Liver (tissue), 9 donors: Measurements from ENCODE around the gene RNF181. TPM values are rescaled to one million over a fixed set of nuclear protein-coding genes. Genes with fewer than 3 reads are reported as not detected.

Experiments used
- DNase-seq: peaks from one replicate; pipeline ENCODE4 v3.0.0-alpha.2; 2017; ENCODE audit warnings: low spot score
- H3K27ac ChIP-seq, 2 donors: one replicate each; pipeline ENCODE4 v1.7.0; 2013; ENCODE audit warnings: inconsistent platforms in 2 of 2, low read length in 2 of 2, control low read depth in 1 of 2, low read depth in 1 of 2, mild to moderate bottlenecking in 1 of 2
- H3K27me3 ChIP-seq, 4 donors: one replicate each; pipeline versions ENCODE4 v1.6.1 to v1.7.0; 2013; ENCODE audit warnings: low read length in 3 of 4, inconsistent platforms in 1 of 4, mild to moderate bottlenecking in 1 of 4, moderate library complexity in 1 of 4; ENCODE audit not compliant: control insufficient read depth in 4 of 4, insufficient read depth in 4 of 4
- H3K36me3 ChIP-seq, 4 donors: one replicate each; pipeline versions ENCODE4 v1.6.1 to v1.7.0; 2013; ENCODE audit warnings: low read length in 3 of 4, mild to moderate bottlenecking in 3 of 4, low read depth in 1 of 4, moderate library complexity in 1 of 4; ENCODE audit not compliant: control insufficient read depth in 4 of 4, insufficient read depth in 3 of 4
- H3K4me1 ChIP-seq, 4 donors: one replicate each; pipeline versions ENCODE4 v1.6.1 to v1.7.0; 2013; ENCODE audit warnings: low read length in 3 of 4, mild to moderate bottlenecking in 3 of 4, moderate library complexity in 1 of 4; ENCODE audit not compliant: control insufficient read depth in 4 of 4, insufficient read depth in 4 of 4
- H3K4me3 ChIP-seq, 3 donors: one replicate each; pipeline versions ENCODE4 v1.6.1 to v1.7.0; 2013; ENCODE audit warnings: low read length in 3 of 3, control low read depth in 1 of 3, low read depth in 1 of 3, mild to moderate bottlenecking in 1 of 3
- H3K9ac ChIP-seq, 2 donors: one replicate each; pipeline ENCODE4 v1.7.0; 2013; ENCODE audit warnings: low read length in 2 of 2, mild to moderate bottlenecking in 2 of 2, moderate library complexity in 2 of 2, control low read depth in 1 of 2, low read depth in 1 of 2
- H3K9me3 ChIP-seq, 4 donors: one replicate each; pipeline versions ENCODE4 v1.6.1 to v1.7.0; 2013; ENCODE audit warnings: low read length in 3 of 4; ENCODE audit not compliant: control insufficient read depth in 4 of 4
- EGR1 ChIP-seq, 2 donors: IDR thresholded peaks; 2 replicates each; pipeline ENCODE4 v1.6.1; 2016 to 2018; ENCODE audit warnings: antibody characterized with exemption in 2 of 2, low read depth in 2 of 2
- FOXA2 ChIP-seq: IDR thresholded peaks from 2 replicates; pipeline ENCODE4 v1.6.1; 2016; ENCODE audit warnings: antibody characterized with exemption
- HNF4A ChIP-seq, 2 donors: conservative IDR thresholded peaks; 2 replicates each; pipeline ENCODE4 v1.6.1; 2016; ENCODE audit warnings: antibody characterized with exemption in 2 of 2, mild to moderate bottlenecking in 2 of 2
- MAX ChIP-seq: IDR thresholded peaks from 2 replicates; pipeline ENCODE4 v1.6.1; 2016; ENCODE audit warnings: antibody characterized with exemption
- NR2F2 ChIP-seq: IDR thresholded peaks from 2 replicates; pipeline ENCODE4 v1.6.1; 2016; ENCODE audit warnings: antibody characterized with exemption
- RAD21 ChIP-seq, 2 donors: IDR thresholded peaks; 2 replicates each; pipeline ENCODE4 v1.6.1; 2016; ENCODE audit warnings: antibody characterized with exemption in 2 of 2, mild to moderate bottlenecking in 2 of 2
- RXRA ChIP-seq, 2 donors: IDR thresholded peaks; 2 replicates each; pipeline ENCODE4 v1.6.1; 2017 to 2018; ENCODE audit warnings: antibody characterized with exemption in 2 of 2, mild to moderate bottlenecking in 1 of 2
- TAF1 ChIP-seq: conservative IDR thresholded peaks from 2 replicates; pipeline ENCODE4 v1.6.1; 2016; ENCODE audit warnings: antibody characterized with exemption, mild to moderate bottlenecking
- YY1 ChIP-seq: IDR thresholded peaks from 2 replicates; pipeline ENCODE4 v1.6.1; 2016; ENCODE audit warnings: antibody characterized with exemption, mild to moderate bottlenecking
- WGBS: extraction: QIAGEN DNeasy Blood & Tissue Kit; methylation state at CpG from one replicate; pipeline ENCODE4 v1.1.7; 2013; 5-methylcytosine and 5-hydroxymethylcytosine counted together
- polyA plus RNA-seq, 2 donors: library from polyadenylated mRNA; stranded (reverse) in 1 of 2; unstranded in 1 of 2; fragments of 200-250 nt in 1 of 2; fragments of >200 nt in 1 of 2; fragmentation: Nextera tagmentation in 1 of 2; extraction: Ambion mirVana in 1 of 2; gene quantifications; one replicate each; pipeline versions ENCODE4 v1.2.1 to v1.2.3, GENCODE V29; 2013 to 2015
- total RNA-seq, 2 donors: library from RNA; depleted of rRNA; stranded (reverse); fragments of >200 nt; gene quantifications; one replicate each; pipeline ENCODE4 v1.2.3, GENCODE V29; 2014
- donor health status: healthy.
- donor health status: healthy.
- donor health status: healthy.
- donor health status: healthy.
- donor health status: healthy.

The RNF181 gene
- total and polyA plus RNA-seq, 4 donors = 101 to 195 (median 114) TPM

- H3K27me3 ChIP-seq = no peaks in the 10 kb centered on the region
- peaks cover 0 to 5% (median 2%) of the 10 kb centered on the region in 4 donors for H3K36me3 ChIP-seq
- H3K9ac ChIP-seq = peak overlapping the region in 1 of 2 donors; percentile 92
- DNase-seq = no peak
- H3K4me3 ChIP-seq = peak overlapping the region in 2 of 3 donors; percentile 70 to 89
- peak overlapping the region; percentile 87 to 91 for H3K27ac ChIP-seq
- WGBS = 59% methylated on average over 3 of the region's 3 CpGs
- H3K4me1 ChIP-seq = peaks cover 5 to 22% (median 13%) of the 10 kb centered on the region in 4 donors
- H3K9me3 ChIP-seq = no peaks in the 10 kb centered on the region
- TF ChIP-seq RXRA (IDR thresholded peaks at IDR 0.05) (no peak), EGR1 (IDR thresholded peaks at IDR 0.05; ENCODE audit: low read depth in 2 of 2) (no peak)
These were observed 18.5 kb upstream of the RNF181 start for GRCh38 chr2:85577063-85577385.

GRCh38 chr2:85577386-85578242 is 17.9 kb upstream of the RNF181 start, which contains the start of gene VAMP8:
VAMP8 (plus strand) TSS chr2:85577586; CDS start chr2:85577647, 61 bp downstream.
- TF ChIP-seq RXRA (IDR thresholded peaks at IDR 0.05) (peak in 1 of 2 donors; percentile 4), RAD21 (IDR thresholded peaks at IDR 0.05) (peak in 1 of 2 donors; percentile 17), TAF1 (no peak), NR2F2 (no peak), FOXA2 (no peak), HNF4A (conservative IDR thresholded peaks at IDR 0.05) (peak in 1 of 2 donors; percentile 15), YY1 (peak; percentile 37)
- Histone ChIP-seq H3K4me3 (peak within 1 kb of the TSS; percentile 70 to 89 (median 87)), H3K27ac (peak within 1 kb of the TSS; percentile 87 to 91), H3K36me3 (peaks cover 0 to 7% (median 2%) of the 10 kb centered on the region in 4 donors), H3K9ac (peak within 1 kb of the TSS; percentile 92 to 94), H3K9me3 (no peaks in the 10 kb centered on the region), H3K4me1 (peaks cover 5 to 22% (median 13%) of the 10 kb centered on the region in 4 donors), H3K27me3 (no peaks in the 10 kb centered on the region)
- WGBS = 6% methylated on average over 19 of the region's 19 CpGs
- DNase-seq = peak; percentile 61

GRCh38 chr2:85578243-85579180 is 17.0 kb upstream of the RNF181 start:
- no peak for TF ChIP-seq MAX
- TF ChIP-seq RAD21 (IDR thresholded peaks at IDR 0.05) = peak in 1 of 2 donors; percentile 0
- no peaks in the 10 kb centered on the region for H3K9me3 ChIP-seq
- H3K36me3 ChIP-seq = peaks cover 0 to 7% (median 2%) of the 10 kb centered on the region in 4 donors
- peak overlapping the region; percentile 70 to 89 (median 87) for H3K4me3 ChIP-seq
- H3K27me3 ChIP-seq = no peaks in the 10 kb centered on the region
- peak overlapping the region; percentile 87 to 91 for H3K27ac ChIP-seq
- H3K4me1 ChIP-seq = peaks cover 5 to 26% (median 14%) of the 10 kb centered on the region in 4 donors
- H3K9ac ChIP-seq = peak overlapping the region; percentile 92 to 94
- 40% methylated on average over 19 of the region's 19 CpGs for WGBS
- DNase-seq = no peak
